ENCODE measurements around the gene SLC39A11.

SLC39A11 gene

GRCh38 chr17:72603420-72604242 is 488.9 kb downstream of the SLC39A11 start:
- TF ChIP-seq CTCF (IDR thresholded peaks at IDR 0.05; ENCODE audit: extremely low read depth, insufficient read depth, missing control alignments): no peak
- no peak for DNase-seq (ENCODE audit: low spot score)
- in situ Hi-C loops (cut with MboI; ENCODE audit: low pct_unique_long_range_greater_than_20kb, low sequenced_read_pairs, unreplicated experiment): no loop called here

GRCh38 chr17:72602517-72603419 is 489.7 kb downstream of the SLC39A11 start:
- no peak for DNase-seq (ENCODE audit: low spot score)
- TF ChIP-seq CTCF (IDR thresholded peaks at IDR 0.05; ENCODE audit: extremely low read depth, insufficient read depth, missing control alignments): no peak
- in situ Hi-C loops (cut with MboI; ENCODE audit: low pct_unique_long_range_greater_than_20kb, low sequenced_read_pairs, unreplicated experiment): no loop called here

GRCh38 chr17:72600934-72601333 is 491.6 kb downstream of the SLC39A11 start:
- in situ Hi-C loops (cut with MboI; ENCODE audit: low pct_unique_long_range_greater_than_20kb, low sequenced_read_pairs, unreplicated experiment): no loop called here
- no peak for TF ChIP-seq CTCF (IDR thresholded peaks at IDR 0.05; ENCODE audit: extremely low read depth, insufficient read depth, missing control alignments)
- no peak for DNase-seq (ENCODE audit: low spot score)

- in situ Hi-C loops (cut with MboI; ENCODE audit: low pct_unique_long_range_greater_than_20kb, low sequenced_read_pairs, unreplicated experiment): no loop called here
- TF ChIP-seq CTCF (IDR thresholded peaks at IDR 0.05; ENCODE audit: extremely low read depth, insufficient read depth, missing control alignments): no peak
These were observed 492.6 kb downstream of the SLC39A11 start for GRCh38 chr17:72599891-72600290.

GRCh38 chr17:72598695-72599094 is 493.8 kb downstream of the SLC39A11 start:
- TF ChIP-seq CTCF (IDR thresholded peaks at IDR 0.05; ENCODE audit: extremely low read depth, insufficient read depth, missing control alignments): no peak
- in situ Hi-C loops (cut with MboI; ENCODE audit: low pct_unique_long_range_greater_than_20kb, low sequenced_read_pairs, unreplicated experiment): no loop called here
- DNase-seq (ENCODE audit: low spot score): no peak

More at GRCh38 chr17:72599891-72600290, 492.6 kb downstream of the SLC39A11 start:
- no peak for DNase-seq (ENCODE audit: low spot score)

- TF ChIP-seq CTCF (IDR thresholded peaks at IDR 0.05; ENCODE audit: extremely low read depth, insufficient read depth, missing control alignments): no peak
- in situ Hi-C loops (cut with MboI; ENCODE audit: low pct_unique_long_range_greater_than_20kb, low sequenced_read_pairs, unreplicated experiment): no loop called here
- DNase-seq (ENCODE audit: low spot score): no peak
These were observed 495.0 kb downstream of the SLC39A11 start for GRCh38 chr17:72597354-72598087.
